GM23248 (cell line): ENCODE results near the gene PAQR5. TPM values are rescaled to one million over a fixed set of nuclear protein-coding genes. Genes with fewer than 3 reads are reported as not detected.

ENCODE experiments used
- DNase-seq: peaks from one replicate; pipeline ENCODE4 v3.0.0-alpha.2; 2015
- H2AFZ ChIP-seq: fragments of 200-600 bp; sonication (generic); 2 replicates; pipeline ENCODE4 v1.6.1; 2016; ENCODE audit warnings: antibody characterized with exemption
- H3F3A ChIP-seq: fragments of 200-600 bp; sonication (generic); 2 replicates; pipeline ENCODE4 v1.6.1; 2016; ENCODE audit warnings: mild to moderate bottlenecking, antibody characterized with exemption, mixed run types; ENCODE audit not compliant: insufficient read depth
- H3K27ac ChIP-seq: fragments of 200-600 bp; sonication (generic); 2 replicates; pipeline ENCODE4 v1.5.1; 2016; ENCODE audit warnings: mild to moderate bottlenecking
- H3K27me3 ChIP-seq: fragments of 200-600 bp; sonication (generic); replicated peaks from 2 replicates; pipeline ENCODE4 v1.6.1; 2016; ENCODE audit warnings: mild to moderate bottlenecking; ENCODE audit not compliant: insufficient read depth
- H3K36me3 ChIP-seq: fragments of 200-600 bp; sonication (generic); 2 replicates; pipeline ENCODE4 v1.6.1; 2016; ENCODE audit warnings: low read depth, mild to moderate bottlenecking
- H3K4me1 ChIP-seq: fragments of 200-600 bp; sonication (generic); 2 replicates; pipeline ENCODE4 v1.6.1; 2016; ENCODE audit warnings: mild to moderate bottlenecking; ENCODE audit not compliant: insufficient read depth
- H3K4me2 ChIP-seq: fragments of 200-600 bp; sonication (generic); one replicate; pipeline ENCODE4 v1.6.1; 2016; ENCODE audit warnings: mild to moderate bottlenecking; ENCODE audit not compliant: unreplicated experiment
- H3K4me3 ChIP-seq: fragments of 200-600 bp; sonication (generic); 2 replicates; pipeline ENCODE4 v1.5.1; 2016; ENCODE audit warnings: mild to moderate bottlenecking
- H3K79me2 ChIP-seq: fragments of 200-600 bp; sonication (generic); 2 replicates; pipeline ENCODE4 v1.6.1; 2016; ENCODE audit warnings: mild to moderate bottlenecking; ENCODE audit not compliant: insufficient read depth
- H3K9ac ChIP-seq: fragments of 200-600 bp; sonication (generic); 2 replicates; pipeline ENCODE4 v1.6.1; 2016; ENCODE audit warnings: mild to moderate bottlenecking
- H3K9me2 ChIP-seq: fragments of 200-600 bp; sonication (generic); 2 replicates; pipeline ENCODE4 v1.6.1; 2016; ENCODE audit warnings: mixed run types, mild to moderate bottlenecking, moderate library complexity; ENCODE audit not compliant: insufficient read depth
- H3K9me3 ChIP-seq: fragments of 200-600 bp; sonication (generic); one replicate; pipeline ENCODE4 v1.6.1; 2017; ENCODE audit warnings: low read depth
- H4K20me1 ChIP-seq: fragments of 200-600 bp; sonication (generic); 2 replicates; pipeline ENCODE4 v1.6.0; 2016; ENCODE audit not compliant: insufficient read depth
- EZH2 ChIP-seq: fragments of 200-600 bp; sonication (generic); IDR thresholded peaks from 2 replicates; pipeline ENCODE4 v1.6.1; 2018; ENCODE audit warnings: antibody characterized with exemption, mild to moderate bottlenecking; ENCODE audit not compliant: insufficient read depth, poor library complexity, severe bottlenecking
- EZH2phosphoT487 ChIP-seq: fragments of 200-600 bp; sonication (generic); IDR thresholded peaks from 2 replicates; pipeline ENCODE4 v1.6.1; 2018; ENCODE audit warnings: antibody characterized with exemption, moderate library complexity, mild to moderate bottlenecking, low read depth; ENCODE audit not compliant: insufficient read depth
- WGBS, 2 experiments: methylation state at CpG; one replicate each; pipeline ENCODE4 v1.1.6; 2015 to 2017; ENCODE audit warnings: low lambda C conversion rate in 2 of 2, low coverage in 1 of 2; ENCODE audit errors: missing lambda C conversion rate in 2 of 2; 5-methylcytosine and 5-hydroxymethylcytosine counted together
- in situ Hi-C: fragments of 300-500 bp; cut with MboI; formaldehyde crosslinking; loops from 2 replicates; pipeline ENCODE4 v1.15.0; 2020
- polyA plus RNA-seq: library from polyadenylated mRNA; unstranded; fragments of >200 nt; fragmentation: Nextera tagmentation; extraction: Ambion mirVana; gene quantifications from 2 replicates; pipeline ENCODE4 v1.2.1, GENCODE V29; 2016
- total RNA-seq: library from RNA; depleted of rRNA; stranded (reverse); fragments of >200 nt; shearing (Covaris generic); gene quantifications from 2 replicates; pipeline ENCODE4 v1.2.3, GENCODE V29; 2014

Gene PAQR5
- total and polyA plus RNA-seq, 2 experiments from 2014 or later, result 3.8 to 5.7 TPM

DNA sequence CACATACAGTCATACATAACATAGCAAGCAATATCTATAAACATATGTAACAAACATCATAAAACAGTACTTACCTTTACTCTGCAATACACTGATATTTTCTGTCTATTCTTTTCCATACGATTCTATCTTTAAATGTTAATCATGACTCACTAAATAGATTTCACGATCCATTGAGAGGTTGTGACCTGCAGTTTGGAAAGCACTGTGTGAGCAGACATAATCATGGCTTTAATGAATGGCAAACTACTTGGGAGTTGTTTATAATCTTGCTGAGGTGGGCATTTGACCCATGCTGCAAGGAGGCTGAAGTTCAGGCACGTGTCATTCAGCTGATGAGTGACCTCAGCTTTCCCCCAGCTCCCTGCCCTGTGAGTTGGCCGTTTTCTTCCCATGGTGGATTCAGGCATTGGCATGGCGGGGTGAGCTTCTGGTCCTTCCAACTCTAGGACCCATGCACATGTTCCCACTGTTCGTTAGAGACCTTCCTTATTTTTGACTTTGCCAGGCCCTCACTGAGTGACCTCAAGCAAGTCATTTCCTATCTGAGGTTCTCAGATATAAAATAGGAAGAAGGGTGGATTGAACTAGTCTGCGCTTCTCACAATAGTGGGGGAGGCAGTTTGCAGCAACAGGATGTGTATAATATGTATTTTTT lies 41.7 kb downstream of the PAQR5 start:
- H3K4me2 ChIP-seq, result no peak overlapping the region
- no peaks in the 10 kb centered on the region for H3K79me2 ChIP-seq
- no peaks in the 10 kb centered on the region for H3K9me2 ChIP-seq
- 0 out of 2 replicates have a peak, but pooled peaks cover 9% of the 10 kb centered on the region for H3K4me1 ChIP-seq
- no peak overlapping the region for H3K4me3 ChIP-seq
- no peaks in the 10 kb centered on the region for H3K27me3 ChIP-seq
- no peaks in the 10 kb centered on the region for H4K20me1 ChIP-seq
- no peak overlapping the region for H2AFZ ChIP-seq
- 90 to 93% methylated on average over 7 of the region's 7 CpGs for WGBS, 2 experiments
- no peaks in the 10 kb centered on the region for H3K9me3 ChIP-seq
- DNase-seq, result no peak
- no peaks in the 10 kb centered on the region for H3K36me3 ChIP-seq
- no peak overlapping the region for H3K27ac ChIP-seq
- no peak for TF ChIP-seq EZH2
- TF ChIP-seq EZH2phosphoT487, result no peak
- H3F3A ChIP-seq, result peaks cover 11% of the 10 kb centered on the region; the same call in 1 of the 2 replicates
- H3K9ac ChIP-seq, result no peak overlapping the region
- in situ Hi-C loops, result no loop called here

- H3K27ac ChIP-seq, result no peak overlapping the region
- in situ Hi-C loops, result no loop called here
- TF ChIP-seq EZH2phosphoT487 (no peak), EZH2 (no peak)
- H3K4me3 ChIP-seq, result no peak overlapping the region
- no peaks in the 10 kb centered on the region for H3K9me2 ChIP-seq
- H3K4me1 ChIP-seq, result peaks cover 13% of the 10 kb centered on the region; the same call in 1 of the 2 replicates
- H3K27me3 ChIP-seq, result no peaks in the 10 kb centered on the region
- H3K9me3 ChIP-seq, result no peaks in the 10 kb centered on the region
- H3K36me3 ChIP-seq, result no peaks in the 10 kb centered on the region
- no peak overlapping the region for H3K4me2 ChIP-seq
- 98 to 100% methylated on average over 3 of the region's 3 CpGs for WGBS, 2 experiments
- no peak overlapping the region for H2AFZ ChIP-seq
- peaks cover 11% of the 10 kb centered on the region; the same call in 1 of the 2 replicates for H3F3A ChIP-seq
- no peak for DNase-seq
- H3K79me2 ChIP-seq, result no peaks in the 10 kb centered on the region
- H4K20me1 ChIP-seq, result no peaks in the 10 kb centered on the region
- no peak overlapping the region for H3K9ac ChIP-seq
These were observed 42.6 kb downstream of the PAQR5 start for GRCh38 chr15:69341356-69341755.

DNA sequence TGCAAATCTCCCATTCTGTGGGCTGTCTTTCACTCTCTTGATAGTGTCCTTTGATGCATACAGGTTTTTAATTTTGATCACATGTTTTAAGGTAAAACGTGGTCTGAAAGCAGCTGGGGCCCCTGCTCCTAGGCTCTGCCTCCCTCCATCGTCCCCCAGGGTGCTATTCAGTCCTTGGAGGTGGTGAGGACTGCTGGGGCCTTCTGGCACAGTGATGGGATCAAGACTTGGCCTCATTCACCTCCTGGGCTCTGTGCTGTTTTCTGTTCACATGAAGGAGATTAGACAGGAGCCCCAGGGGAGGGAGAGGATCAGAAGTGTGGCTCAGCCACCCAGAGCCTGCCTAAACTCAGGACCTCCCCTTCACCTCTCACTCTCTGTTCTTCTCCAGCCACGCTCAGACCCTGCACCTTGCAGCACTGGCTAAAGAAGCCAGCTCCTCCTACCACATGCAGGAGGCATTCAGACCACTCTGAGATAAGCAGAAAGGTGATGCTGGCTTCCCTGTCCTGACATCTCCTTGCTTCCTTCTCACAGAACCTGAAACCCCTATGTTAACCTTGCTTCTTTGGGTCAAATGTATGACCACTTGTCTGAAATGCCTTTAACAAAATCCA lies 43.9 kb downstream of the PAQR5 start:
- no peak overlapping the region for H3K4me3 ChIP-seq
- no peak overlapping the region for H3K4me2 ChIP-seq
- peaks cover 6% of the 10 kb centered on the region; the same call in 1 of the 2 replicates for H3F3A ChIP-seq
- no peaks in the 10 kb centered on the region for H3K79me2 ChIP-seq
- H2AFZ ChIP-seq, result no peak overlapping the region
- no peaks in the 10 kb centered on the region for H3K27me3 ChIP-seq
- TF ChIP-seq EZH2phosphoT487, result no peak
- TF ChIP-seq EZH2, result no peak
- in situ Hi-C loops, result no loop called here
- H3K9ac ChIP-seq, result no peak overlapping the region
- no peaks in the 10 kb centered on the region for H3K9me3 ChIP-seq
- H4K20me1 ChIP-seq, result no peaks in the 10 kb centered on the region
- no peaks in the 10 kb centered on the region for H3K9me2 ChIP-seq
- no peak for DNase-seq
- H3K4me1 ChIP-seq, result peaks cover 10% of the 10 kb centered on the region; the same call in 1 of the 2 replicates
- WGBS, 2 experiments, result 59 to 60% methylated on average over 3 of the region's 3 CpGs
- H3K27ac ChIP-seq, result no peak overlapping the region
- H3K36me3 ChIP-seq, result no peaks in the 10 kb centered on the region

GRCh38 chr15:69343133-69343532 lies 44.4 kb downstream of the PAQR5 start:
- Histone ChIP-seq H3K27ac (no peak overlapping the region), H2AFZ (no peak overlapping the region), H3K9me2 (no peaks in the 10 kb centered on the region), H3K27me3 (no peaks in the 10 kb centered on the region), H3K4me1 (peaks cover 10% of the 10 kb centered on the region; the same call in 1 of the 2 replicates), H3K4me2 (no peak overlapping the region), H3F3A (peaks cover 5% of the 10 kb centered on the region; the same call in 1 of the 2 replicates), H4K20me1 (no peaks in the 10 kb centered on the region), H3K79me2 (no peaks in the 10 kb centered on the region), H3K9ac (no peak overlapping the region), H3K9me3 (no peaks in the 10 kb centered on the region), H3K4me3 (no peak overlapping the region), H3K36me3 (no peaks in the 10 kb centered on the region)
- in situ Hi-C loops, result no loop called here
- DNase-seq, result no peak
- no peak for TF ChIP-seq EZH2
- WGBS, 2 experiments, result 3% methylated on average over 2 of the region's 2 CpGs
